HuH-7.5 (cell line): ENCODE data around the gene CHD5.

Experiments used
- DNase-seq: peaks from one replicate; pipeline ENCODE4 v3.0.0; 2011; ENCODE audit warnings: low spot score

CHD5 gene

DNA sequence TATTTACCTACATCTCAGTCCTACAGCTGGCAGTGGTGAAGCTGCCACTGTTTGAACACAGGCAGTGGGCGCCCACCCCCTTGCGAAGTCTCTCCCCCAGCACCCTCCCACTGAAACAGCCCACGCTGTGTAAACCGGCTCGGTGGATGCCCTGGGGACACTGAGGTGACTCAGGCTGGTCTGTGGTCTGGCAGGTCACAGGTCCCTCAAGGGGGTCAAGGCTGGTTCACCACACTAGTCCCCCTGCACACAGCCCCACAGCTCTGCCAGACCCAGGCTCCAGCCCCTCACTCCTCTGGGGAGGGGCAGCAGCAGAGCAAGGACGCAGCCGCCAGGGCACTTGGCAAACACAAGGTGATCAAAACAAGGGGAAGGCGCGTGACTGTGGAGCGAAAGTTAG is 7.6 kb downstream of the CHD5 start:
- no peak for DNase-seq

DNA sequence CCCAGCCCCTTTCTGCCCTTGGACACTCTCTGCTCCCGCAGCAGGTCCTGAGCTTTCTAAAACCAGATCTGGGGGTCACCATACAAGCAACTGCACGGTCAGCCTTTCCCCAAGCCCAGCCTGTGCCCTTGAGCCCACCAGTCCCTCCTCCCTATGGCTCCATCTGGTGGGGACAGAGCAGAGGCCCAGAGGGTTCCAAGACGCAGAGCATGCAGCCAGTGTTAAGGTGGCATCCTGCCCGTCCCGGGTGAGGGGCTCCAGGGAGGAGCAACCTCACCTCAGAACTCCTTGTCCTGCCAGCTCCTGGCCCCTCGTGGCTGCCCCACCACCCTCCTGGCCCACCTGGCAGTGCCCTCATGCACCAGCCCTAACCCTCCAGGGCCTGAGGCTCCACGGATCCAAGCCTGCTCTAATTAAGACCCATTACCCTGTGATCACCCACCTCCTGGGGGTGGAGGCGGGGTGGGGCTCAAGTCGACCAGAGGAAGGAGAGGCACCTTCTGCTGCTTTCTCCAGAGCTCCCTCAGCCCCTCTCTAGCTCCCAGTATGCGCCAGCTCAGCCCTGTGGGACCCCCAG is 8.5 kb downstream of the CHD5 start:
- no peak for DNase-seq

DNA sequence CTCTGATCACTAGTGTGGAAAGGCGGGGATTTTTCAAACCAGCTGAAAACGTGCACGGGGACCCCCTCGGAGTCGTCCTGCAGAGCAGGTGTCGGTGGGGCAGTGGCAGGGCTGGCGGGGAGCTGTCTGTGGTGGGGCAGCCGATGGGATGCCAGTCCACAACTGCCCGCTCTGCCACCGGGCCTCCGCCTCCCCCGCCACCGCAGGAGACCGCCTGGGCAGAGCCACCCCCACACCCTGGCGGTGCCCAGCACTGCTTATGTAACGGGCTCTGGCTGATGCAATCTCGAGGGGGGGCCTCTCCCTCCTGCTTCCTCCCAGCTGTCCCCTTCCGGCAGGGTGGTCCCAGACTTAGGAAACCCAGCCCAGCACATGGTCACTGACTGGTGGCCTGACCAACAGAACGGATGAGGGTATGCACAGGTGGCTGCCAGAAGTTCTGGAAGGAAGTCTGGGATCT is 9.3 kb downstream of the CHD5 start:
- no peak for DNase-seq

DNA sequence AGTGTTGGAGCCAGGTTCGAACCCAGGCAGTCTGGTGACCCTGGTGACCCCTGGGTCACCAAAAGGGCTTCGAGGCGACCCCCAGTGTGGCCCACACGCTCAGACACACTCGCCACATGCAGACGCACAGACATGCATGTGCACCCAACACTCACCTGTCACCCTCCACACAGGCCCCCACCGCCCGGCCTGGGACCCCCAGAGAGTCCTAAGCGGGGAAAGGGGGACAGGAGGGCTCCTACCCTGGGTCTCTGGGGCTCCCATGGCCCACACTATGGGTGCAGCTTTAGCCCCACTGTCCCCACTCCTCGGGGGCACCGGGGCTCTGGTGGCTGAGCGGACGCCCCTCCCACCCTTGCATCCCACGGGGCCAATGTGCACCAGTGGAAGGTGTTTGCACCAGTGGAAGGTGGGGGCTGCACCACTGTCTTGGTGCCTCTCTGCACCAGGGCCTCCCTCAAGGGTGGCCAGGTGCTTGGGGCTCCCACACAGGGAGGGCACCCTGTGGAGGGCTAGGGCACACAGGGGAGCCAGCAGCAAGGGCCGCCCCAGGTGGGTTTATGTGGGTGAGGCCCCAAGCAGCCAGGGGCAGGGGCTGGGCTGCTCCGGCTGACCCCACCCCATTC is 9.9 kb downstream of the CHD5 start:
- no peak for DNase-seq

DNA sequence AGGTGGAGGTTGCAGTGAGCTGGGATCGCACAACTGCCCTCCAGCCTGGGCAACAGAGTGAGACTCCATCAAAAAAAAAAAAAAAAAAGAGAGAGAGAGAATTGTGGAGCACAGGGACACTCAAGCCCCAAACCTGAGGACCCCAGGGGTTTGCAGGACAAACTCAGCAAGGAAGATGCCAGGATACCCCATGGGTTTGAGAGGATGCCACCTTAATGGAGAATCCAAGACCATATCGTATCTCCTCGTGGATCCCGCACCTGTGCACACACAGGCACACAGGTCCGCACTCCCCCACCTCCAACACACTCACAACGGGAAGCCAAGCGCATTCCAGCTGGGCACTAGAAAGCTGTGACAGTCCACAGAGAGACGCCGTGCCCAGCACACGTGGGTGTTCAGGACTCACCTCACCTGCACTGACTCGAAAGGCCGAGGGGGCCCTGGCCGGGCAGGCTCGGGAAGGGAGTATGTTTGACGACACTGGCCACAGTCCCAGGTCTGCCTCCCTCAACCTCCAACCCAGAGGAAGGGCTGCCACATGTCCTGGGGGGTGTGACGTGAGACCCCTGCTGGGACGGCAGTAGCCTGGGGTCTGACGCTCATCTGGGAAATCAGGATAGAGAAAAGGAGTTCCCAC is 11.1 kb downstream of the CHD5 start:
- DNase-seq: no peak

DNA sequence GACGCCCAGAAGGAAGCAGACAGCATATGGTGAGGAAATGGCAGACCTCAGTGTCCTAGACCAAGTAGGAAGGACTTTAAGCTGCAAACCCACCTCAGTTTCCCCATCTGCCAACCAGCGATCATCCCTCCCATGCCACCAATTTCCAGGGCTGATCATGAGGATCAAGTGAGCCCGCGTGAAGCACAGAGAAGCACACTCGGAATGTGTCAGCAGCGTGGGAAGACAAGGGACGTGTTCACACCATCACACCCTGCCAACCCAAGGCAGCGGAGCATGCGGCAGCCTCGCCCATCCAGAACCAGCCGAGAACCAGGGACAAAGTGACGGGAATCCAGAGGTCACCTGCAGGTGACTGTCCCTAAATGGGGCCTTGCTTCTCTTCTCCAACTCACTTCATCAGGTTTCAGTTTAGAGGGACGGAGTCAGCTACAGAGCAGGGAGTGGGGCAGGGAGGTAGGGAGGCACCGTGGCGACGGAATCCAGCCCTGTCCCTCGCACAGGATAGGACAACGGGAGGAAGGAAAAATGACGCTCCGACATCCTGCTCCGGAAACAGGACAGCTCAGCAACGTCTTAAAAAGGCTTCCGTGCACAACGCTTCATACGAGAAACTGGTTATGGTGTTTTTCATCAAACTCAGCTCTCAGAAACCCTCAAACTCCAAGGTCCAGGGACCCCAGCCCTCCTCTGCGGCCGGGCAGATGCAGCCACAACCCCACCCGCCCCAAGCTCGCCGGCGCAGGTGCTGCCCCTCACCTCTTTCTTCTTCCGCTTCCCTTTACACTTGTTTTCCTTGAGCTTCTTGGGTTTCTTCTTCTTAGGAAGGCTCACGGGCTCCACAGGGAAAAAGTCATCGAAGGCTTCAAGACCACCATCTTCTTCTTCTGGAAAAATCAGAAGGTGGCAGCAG is 12.5 kb downstream of the CHD5 start:
- DNase-seq: no peak

DNA sequence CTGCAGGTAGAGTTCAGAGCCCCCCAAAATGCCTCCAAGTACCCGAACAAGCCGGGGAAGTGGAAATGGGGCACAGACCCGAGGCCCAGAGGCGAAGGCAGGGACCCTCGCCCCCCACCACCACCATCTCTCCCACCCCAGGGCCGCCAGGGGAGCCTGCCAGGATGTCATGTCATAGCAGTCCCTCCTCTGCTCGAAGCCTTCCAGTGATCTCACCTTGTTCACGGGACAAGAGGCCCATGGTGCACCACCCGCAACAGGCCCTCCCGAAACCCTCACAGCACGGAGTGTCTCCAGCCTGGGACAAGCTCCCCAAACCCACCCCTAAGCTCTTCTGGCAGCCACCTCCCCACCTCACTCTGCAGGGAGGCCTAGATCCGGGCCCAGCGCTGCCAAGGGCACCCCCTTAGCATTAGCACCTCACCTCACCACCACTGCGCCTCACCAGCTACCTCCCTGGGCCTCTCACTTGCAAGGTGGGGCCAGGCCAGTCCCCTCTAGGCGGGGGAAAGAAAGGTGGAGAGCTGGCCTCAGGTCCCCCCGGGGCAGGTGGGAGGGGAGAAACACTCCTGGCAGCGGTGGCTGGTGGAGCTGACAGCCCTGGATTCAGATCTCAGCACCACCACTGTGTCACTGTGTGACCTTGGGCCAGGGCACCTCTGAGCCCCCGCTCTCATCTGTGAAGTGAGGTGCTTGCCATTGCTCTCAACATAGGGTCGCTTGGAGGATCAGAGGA is 13.3 kb downstream of the CHD5 start:
- DNase-seq: no peak

DNA sequence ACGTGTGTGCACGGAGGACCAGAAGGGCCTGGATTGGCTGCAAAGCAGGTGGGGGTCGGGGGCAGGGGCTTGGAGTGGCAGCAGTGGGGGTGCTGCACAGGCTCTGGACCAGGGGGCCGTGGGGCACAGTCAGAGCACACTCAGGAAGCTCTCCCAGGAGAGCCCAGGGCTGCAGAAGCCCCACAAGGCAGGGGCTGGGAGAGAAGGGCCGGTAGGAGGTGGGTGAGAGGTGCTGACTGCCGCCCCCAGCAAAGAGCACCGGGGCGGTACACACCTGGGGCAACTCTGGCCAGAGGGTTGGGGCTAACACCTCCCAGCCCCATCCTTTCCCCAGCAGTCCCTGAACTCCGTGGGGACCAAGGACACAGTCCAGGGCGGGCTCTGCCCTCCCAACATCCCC is 13.9 kb downstream of the CHD5 start:
- no peak for DNase-seq

DNA sequence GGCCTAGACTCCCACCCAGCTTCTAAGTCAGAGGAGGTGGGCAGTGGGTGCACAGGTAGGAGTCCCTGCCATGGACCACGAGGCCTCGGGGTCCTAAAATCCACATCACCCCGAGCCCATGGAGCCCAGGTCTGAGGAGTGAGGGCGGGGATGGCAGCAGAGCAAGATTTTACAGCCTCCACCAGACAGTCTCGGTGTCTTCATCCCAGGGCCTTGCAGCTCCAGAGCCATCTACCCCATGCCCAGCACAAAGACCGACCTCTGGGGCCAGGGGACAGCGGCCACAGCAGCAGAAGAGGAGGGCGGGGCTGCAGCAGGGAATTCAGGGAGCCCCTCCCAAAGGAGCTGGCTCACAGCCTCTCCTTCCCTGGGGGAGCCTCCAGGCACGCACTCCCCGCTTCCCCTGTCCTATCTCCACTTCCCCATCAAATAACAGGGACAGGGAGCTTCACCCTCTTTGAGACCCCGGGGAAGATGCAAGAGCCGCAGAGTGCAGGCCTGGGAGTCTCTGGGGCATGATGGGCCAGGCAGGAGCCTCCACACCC is 14.6 kb downstream of the CHD5 start:
- no peak for DNase-seq

DNA sequence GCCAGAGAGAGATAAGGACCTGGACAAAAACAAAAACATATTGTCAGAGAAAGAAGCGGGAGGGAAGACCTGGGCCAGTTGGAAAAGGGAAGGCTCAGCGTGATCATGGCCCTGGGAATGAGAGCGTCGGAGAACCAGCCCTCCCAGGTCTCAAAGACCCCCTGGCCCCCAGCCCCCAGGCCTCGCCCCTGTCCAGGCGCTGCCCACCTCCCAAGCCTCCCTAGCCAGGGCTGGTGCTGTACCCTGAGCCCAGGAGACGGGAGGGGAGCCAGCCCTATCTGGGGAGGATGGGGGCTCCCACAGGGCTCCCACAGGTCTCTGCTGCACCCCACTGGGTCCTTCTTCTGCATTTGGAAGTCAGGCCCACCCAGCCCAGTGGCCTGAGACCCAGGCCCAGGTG is 15.1 kb downstream of the CHD5 start:
- DNase-seq: no peak

DNA sequence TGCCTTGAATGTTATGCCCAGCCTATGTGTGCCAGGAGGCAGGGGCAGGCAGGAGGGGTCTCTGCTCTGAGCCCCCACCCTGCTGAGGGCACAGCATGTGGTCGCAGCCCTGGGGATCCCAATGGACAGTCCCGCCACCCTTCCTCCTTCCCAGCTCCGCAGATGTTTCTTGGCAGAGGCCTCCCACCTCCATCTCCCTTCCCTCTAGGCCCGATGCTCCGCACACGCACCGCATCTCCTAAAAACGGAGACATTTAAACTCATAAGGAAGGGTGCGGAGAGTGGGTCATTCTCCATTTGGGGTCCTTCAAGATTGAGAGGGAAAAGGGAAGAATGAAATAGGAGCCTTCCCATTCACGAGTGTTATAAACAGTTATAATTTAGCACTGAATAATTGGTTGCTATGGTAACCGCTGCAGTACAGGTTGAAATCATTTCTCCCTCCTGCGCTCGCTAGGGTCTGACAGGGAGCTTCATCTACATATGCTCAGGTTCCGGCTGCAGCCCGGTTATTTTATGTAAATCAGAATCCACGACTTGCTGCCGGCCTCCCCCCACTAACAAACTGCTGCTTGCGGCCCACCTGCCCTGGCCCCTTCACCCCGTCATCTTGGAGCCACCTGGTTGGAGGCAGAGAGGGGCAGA is 16.0 kb downstream of the CHD5 start:
- DNase-seq: no peak

DNA sequence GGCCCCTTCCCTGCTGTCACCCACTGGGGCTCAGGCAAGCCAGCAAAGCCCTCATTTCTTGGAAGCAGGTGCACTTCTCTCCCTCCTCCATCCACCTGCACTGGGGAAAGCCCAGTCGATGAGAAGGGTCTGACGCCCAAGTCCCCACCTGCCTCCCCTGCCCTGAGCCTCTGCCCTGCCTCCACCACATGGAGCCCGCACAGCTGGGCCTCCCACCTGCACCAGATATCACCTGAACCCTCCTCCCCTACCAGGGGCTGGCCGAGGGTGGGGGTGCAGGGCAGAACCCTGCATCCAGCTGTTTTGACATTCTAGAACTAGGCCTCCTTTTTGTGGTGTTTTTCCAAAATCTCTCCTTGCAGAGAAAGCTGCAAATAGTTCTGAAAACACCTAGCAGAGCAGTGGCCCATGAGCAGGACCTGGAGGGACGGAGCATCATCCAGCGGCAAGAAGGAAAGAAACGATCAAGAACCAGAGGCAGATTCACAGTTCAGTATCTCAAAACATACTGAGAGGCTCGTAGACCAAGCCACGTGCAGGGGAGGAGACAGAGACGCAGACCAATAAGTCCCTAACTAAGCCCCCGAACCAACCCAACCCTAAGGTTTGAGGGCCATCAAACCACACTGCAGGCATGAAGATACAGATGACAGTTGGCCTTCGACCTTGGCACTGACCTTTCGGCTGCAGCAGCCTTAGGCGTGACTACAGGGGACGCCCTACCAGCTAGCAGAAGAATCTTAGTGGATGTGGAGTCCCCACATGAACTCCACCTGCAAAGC is 16.7 kb downstream of the CHD5 start:
- DNase-seq: no peak

DNA sequence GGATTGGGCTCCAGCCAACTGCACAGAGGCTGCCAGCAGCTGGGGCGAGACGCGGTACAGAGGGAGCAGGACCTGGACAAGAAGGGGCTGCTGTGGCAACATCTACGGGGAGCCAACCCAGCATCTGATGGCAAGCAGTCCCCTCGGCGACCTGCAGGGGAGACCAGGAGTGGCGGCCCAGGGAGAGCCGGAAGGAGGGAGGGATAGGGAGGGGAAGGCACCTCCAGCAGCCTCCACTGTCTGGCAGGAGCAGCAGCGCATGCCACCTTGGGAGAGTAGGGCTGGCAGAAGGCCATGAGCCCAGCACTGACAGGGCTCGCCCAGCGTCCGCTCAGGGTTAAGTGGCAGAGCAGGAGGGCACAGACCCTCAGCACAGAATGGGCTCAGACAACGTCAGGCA is 17.3 kb downstream of the CHD5 start:
- no peak for DNase-seq

DNA sequence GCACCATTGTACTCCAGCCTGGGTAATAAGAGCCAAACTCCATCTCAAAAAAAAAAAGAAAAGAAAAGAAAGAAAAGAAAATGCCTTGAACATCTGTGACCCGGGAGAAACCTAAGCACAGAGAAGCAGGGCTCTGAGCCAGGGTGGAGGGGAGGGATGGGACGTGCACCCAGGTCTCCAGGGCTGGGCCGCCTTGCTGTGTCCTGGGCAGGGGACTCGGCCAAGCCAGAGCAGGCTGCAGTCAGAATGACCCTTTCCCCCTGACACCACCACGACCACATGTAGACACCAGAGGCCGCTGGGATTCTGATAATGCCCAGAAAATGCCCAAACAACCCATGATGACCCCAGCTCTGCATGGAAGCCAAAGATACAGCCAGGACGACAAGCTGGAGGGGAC is 17.8 kb downstream of the CHD5 start:
- no peak for DNase-seq

DNA sequence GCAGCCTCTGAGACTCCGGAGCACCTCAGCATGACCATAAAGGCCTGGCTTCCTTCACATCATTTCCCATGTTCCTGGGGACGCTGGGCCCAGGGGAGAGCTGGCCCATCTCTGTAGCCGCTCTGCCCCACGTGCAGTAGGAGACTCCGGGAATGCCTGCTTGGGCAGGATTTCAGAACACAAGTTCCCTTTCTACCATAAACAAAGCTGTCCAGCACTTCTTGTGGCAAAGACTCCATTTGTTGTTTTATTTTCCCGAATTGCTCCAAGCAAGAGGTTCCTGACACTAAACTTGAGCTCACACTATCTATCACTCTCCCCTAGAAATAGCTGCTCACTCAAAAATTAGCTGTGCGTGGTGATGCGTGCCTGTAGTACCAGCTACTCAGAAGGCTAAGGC is 21.9 kb downstream of the CHD5 start:
- DNase-seq: no peak

DNA sequence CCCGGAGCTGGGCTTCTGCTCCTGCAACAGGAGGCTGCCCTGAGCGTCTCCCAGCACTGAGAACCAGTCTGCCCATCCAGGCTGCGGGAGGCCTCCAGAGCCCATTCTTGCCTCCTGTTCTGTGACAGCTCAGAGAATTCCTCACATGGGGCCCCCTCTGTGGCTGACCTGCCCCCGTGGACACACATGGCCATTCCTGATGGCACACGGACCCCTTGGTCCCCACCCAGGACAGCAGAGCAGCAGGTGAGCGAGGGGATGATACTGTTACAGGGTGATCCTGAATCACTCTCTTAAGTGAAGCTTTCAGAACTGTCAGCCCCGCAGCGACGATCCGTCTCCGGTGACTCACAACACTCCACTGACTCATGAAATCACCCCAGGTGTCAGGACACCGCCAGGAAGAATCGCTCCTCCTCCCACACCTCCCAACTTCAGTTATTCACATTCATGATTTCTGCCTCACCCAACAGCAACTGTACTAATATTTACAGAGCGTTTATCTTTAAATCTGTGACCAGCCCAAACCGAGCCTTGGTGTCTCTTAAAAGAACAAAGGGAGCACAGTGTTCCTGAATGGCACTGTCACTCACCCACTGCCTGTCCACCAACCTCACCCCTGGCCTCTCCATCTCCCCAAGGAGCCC is 22.5 kb downstream of the CHD5 start:
- peak; percentile 82 for DNase-seq

DNA sequence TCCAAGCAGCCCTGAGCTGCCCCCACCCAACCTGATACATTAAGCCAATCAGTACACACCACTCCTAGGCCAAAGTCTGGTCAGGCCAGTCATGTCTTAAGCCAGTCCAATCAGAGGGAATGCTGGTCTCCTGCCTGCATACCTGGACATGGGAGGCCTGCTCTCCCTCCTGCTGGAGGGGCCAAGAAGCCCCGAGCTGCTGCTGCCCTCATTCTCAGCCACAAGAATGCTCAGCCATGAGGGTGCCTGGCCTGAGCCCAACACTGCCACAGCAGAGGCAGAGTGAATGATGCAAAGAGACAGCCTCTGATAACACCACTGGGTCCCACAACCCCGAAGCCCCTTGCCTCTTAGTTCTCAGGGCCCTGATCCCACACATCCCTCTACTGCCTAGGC is 23.0 kb downstream of the CHD5 start:
- DNase-seq: no peak

DNA sequence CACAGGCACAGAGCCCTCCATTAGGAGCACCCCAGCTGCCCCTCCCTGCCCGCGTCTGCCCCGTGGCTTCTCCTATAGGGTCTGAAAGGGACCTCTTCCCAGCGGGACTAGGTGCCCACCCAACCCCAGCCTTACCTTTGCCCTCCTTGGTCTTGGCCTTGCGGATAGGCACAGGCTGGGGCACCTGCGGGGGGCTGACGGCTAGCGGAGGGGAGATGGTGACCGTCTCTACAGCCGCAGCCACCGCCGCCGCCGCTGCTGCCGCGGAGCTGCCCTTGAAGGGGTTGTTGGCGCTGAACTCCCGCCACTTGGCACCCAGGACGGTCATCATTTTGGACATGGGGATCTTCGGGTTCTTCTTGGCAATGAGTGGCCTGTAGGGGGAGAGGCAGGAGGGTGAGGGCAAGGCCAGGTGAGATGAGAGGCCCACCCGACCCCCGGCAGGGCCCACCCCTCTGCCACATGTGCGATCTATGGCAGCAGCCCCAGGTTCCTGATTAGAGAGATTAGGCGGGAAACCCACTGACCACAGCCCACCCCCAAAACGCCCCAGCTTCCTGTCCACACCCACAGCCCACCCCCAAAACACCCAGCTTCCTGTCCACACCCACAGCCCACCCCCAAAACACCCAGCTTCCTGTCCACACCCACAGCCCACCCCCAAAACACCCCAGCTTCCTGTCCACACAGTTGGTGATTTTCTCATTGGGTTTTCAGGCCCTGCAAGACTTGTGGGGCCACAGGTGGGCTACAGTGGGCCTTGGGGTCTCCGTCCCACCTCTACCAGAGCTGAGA is 25.4 kb downstream of the CHD5 start:
- DNase-seq: no peak

DNA sequence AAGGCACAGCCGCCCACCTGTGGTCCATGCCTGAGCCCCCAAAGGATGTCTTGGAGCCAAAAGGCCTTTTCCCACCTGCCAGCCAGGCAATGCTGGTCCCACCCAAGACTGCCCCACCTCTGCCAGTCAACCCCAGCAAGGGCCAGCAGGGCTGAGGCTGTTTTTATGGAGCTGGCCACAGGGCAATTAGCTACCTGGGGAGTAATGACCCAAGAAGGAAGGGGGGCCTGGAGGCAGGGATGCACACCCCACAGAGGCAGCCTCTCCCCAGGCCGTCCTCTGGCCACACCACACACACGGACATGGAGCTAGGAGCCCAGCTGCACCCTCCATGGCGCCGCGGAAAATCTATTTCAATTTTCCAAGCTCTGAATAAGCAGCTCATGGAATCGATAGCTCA is 27.2 kb downstream of the CHD5 start:
- DNase-seq: no peak
